Osteoblast (primary cell): ENCODE data around the gene KMT2A. TPM values are rescaled to one million over a fixed set of nuclear protein-coding genes. Genes with fewer than 3 reads are reported as not detected.
A peak's percentile ranks its signal among the peaks of the same experiment; 100 is the strongest.
"Not testable (repeated sequence)": the region's sequence is repeated elsewhere in the genome, so short reads cannot be mapped to it uniquely, and the experiment has no call there.

Source experiments
- DNase-seq: peaks from one replicate; pipeline ENCODE4 v3.0.0; 2011; ENCODE audit warnings: low spot score, mixed read lengths; ENCODE audit not compliant: insufficient read length; ENCODE audit errors: missing footprints
- H2AFZ ChIP-seq: 2 replicates; pipeline ENCODE4 v1.6.0; 2011; ENCODE audit warnings: mild to moderate bottlenecking, low read length
- H3K27ac ChIP-seq: 2 replicates; pipeline ENCODE4 v1.5.1; 2011; ENCODE audit warnings: mild to moderate bottlenecking, low read depth, low read length, moderate library complexity
- H3K27me3 ChIP-seq: 2 replicates; pipeline ENCODE4 v1.6.0; 2012; ENCODE audit warnings: mild to moderate bottlenecking, control low read depth, inconsistent platforms, low read length, moderate library complexity; ENCODE audit not compliant: insufficient read depth
- H3K36me3 ChIP-seq: 2 replicates; pipeline ENCODE4 v1.5.1; 2011; ENCODE audit warnings: mild to moderate bottlenecking, low read length, control low read depth, moderate library complexity; ENCODE audit not compliant: insufficient read depth
- H3K4me1 ChIP-seq: 2 replicates; pipeline ENCODE4 v1.5.1; 2011; ENCODE audit warnings: mild to moderate bottlenecking, low read length, control low read depth, moderate library complexity; ENCODE audit not compliant: insufficient read depth
- H3K4me2 ChIP-seq: 2 replicates; pipeline ENCODE4 v1.6.0; 2011; ENCODE audit warnings: mild to moderate bottlenecking, low read length; ENCODE audit not compliant: insufficient read depth
- H3K4me3 ChIP-seq: fragments of 200-600 bp; sonication (generic); 3 replicates; pipeline ENCODE4 v1.5.1; 2012; ENCODE audit warnings: mild to moderate bottlenecking, low read length, inconsistent platforms; ENCODE audit not compliant: insufficient read depth
- H3K79me2 ChIP-seq: 2 replicates; pipeline ENCODE4 v1.6.0; 2012; ENCODE audit warnings: mild to moderate bottlenecking, low read length, control low read depth, inconsistent platforms; ENCODE audit not compliant: insufficient read depth
- H3K9me3 ChIP-seq: 2 replicates; pipeline ENCODE4 v1.5.1; 2011; ENCODE audit warnings: low read depth, low read length, control low read depth
- H4K20me1 ChIP-seq: 2 replicates; pipeline ENCODE4 v1.6.0; 2012; ENCODE audit warnings: mild to moderate bottlenecking, low read length, control low read depth; ENCODE audit not compliant: insufficient read depth
- CTCF ChIP-seq: IDR thresholded peaks from 2 replicates; pipeline ENCODE4 v1.5.1; 2011; ENCODE audit warnings: mild to moderate bottlenecking, low read depth, low read length, moderate library complexity; ENCODE audit errors: extremely low read depth
- total RNA-seq: library from RNA; depleted of rRNA; stranded (reverse); fragments of >200 nt; gene quantifications from 2 replicates; pipeline ENCODE4 v1.2.3, GENCODE V29; 2012

Gene KMT2A
- total RNA-seq, 1 donor = 38.4 TPM

- H3K27ac ChIP-seq = no peak overlapping the region
- H3K4me2 ChIP-seq = no peak overlapping the region
- no peak overlapping the region for H3K4me3 ChIP-seq
- no peaks in the 10 kb centered on the region for H3K9me3 ChIP-seq
- DNase-seq = no peak
- H3K4me1 ChIP-seq = peaks cover 26% of the 10 kb centered on the region
- no peak overlapping the region for H2AFZ ChIP-seq
- no peaks in the 10 kb centered on the region for H3K27me3 ChIP-seq
- TF ChIP-seq CTCF = no peak
- peaks cover 45% of the 10 kb centered on the region for H3K79me2 ChIP-seq
- H3K36me3 ChIP-seq = no peaks in the 10 kb centered on the region
- H4K20me1 ChIP-seq = peaks cover 30% of the 10 kb centered on the region
Observed at GRCh38 chr11:118570787-118571186, 134.5 kb downstream of the KMT2A start.

GRCh38 chr11:118571701-118572060 is 135.4 kb downstream of the KMT2A start:
- Histone ChIP-seq H3K27ac (peak overlapping the region; percentile 98), H3K4me2 (peak overlapping the region; percentile 98), H2AFZ (peak overlapping the region; percentile 81), H4K20me1 (peaks cover 39% of the 10 kb centered on the region), H3K79me2 (peaks cover 54% of the 10 kb centered on the region), H3K4me3 (peak overlapping the region; percentile 93), H3K4me1 (peaks cover 27% of the 10 kb centered on the region)
- not testable (repeated sequence) for H3K36me3 ChIP-seq, H3K27me3 ChIP-seq, H3K9me3 ChIP-seq, DNase-seq

- Histone ChIP-seq H3K27me3 (no peaks in the 10 kb centered on the region), H3K9me3 (no peaks in the 10 kb centered on the region), H3K4me1 (peaks cover 29% of the 10 kb centered on the region), H3K4me2 (peak within 1 kb of the TSS; percentile 98), H3K4me3 (peak within 1 kb of the TSS; percentile 93), H4K20me1 (peaks cover 44% of the 10 kb centered on the region), H3K36me3 (peaks cover 2% of the 10 kb centered on the region), H3K27ac (peak within 1 kb of the TSS; percentile 98), H3K79me2 (peaks cover 61% of the 10 kb centered on the region), H2AFZ (peak within 1 kb of the TSS; percentile 81)
- no peak for TF ChIP-seq CTCF
- peak; percentile 92 for DNase-seq
Observed at GRCh38 chr11:118572061-118572980, 136.0 kb downstream of the KMT2A start, which contains the start of gene ARCN1. Gene ARCN1, plus strand, starts transcription at chr11:118572409. Its CDS starts 139 bp downstream, at chr11:118572548.

- H4K20me1 ChIP-seq = peaks cover 49% of the 10 kb centered on the region
- peaks cover 68% of the 10 kb centered on the region for H3K79me2 ChIP-seq
- H3K4me1 ChIP-seq = peaks cover 29% of the 10 kb centered on the region
- peak; percentile 53 for DNase-seq
- H3K27me3 ChIP-seq = no peaks in the 10 kb centered on the region
- peak overlapping the region; percentile 67 for H2AFZ ChIP-seq
- TF ChIP-seq CTCF = no peak
- H3K4me2 ChIP-seq = peak overlapping the region; percentile 98
- peak overlapping the region; percentile 98 for H3K27ac ChIP-seq
- peaks cover 6% of the 10 kb centered on the region for H3K36me3 ChIP-seq
- H3K4me3 ChIP-seq = peak overlapping the region; percentile 93
- H3K9me3 ChIP-seq = no peaks in the 10 kb centered on the region
Observed at GRCh38 chr11:118572981-118573550, 136.8 kb downstream of the KMT2A start.
